ENCODE data around the gene PLA2G4D.

The PLA2G4D gene

GRCh38 chr15:42031198-42031915 lies 63.0 kb downstream of the PLA2G4D start:
- no peak for DNase-seq (ENCODE audit: extremely low read depth, low read depth)
- no peak for TF ChIP-seq CTCF (IDR thresholded peaks at IDR 0.05; ENCODE audit: low read depth, low read length, missing control alignments)
- H3K4me3 ChIP-seq (replicated peaks; ENCODE audit: low read depth, low read length) = no peak overlapping the region

DNA sequence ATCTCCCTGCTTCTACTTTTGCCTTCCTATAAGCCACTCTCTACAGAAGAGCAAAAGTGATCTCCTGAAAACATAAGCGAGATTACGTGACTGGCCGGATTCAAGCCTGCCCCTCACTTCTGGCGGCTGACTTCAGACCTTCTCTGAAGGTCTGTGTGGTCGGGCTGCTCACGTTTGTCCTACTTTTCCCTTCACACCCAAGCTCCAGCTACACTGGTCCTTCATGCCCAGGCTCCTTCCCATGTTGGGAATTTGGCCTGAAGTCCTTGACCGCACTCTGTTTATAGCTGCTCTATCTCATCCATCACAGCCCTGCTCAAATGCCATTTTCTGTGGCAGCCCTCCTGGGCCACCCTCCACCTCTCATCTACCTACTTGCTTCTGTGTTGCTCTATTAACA lies 66.8 kb downstream of the PLA2G4D start:
- no peak for DNase-seq (ENCODE audit: extremely low read depth, low read depth)
- TF ChIP-seq CTCF (IDR thresholded peaks at IDR 0.05; ENCODE audit: low read depth, low read length, missing control alignments) = no peak
- no peak overlapping the region for H3K4me3 ChIP-seq (replicated peaks; ENCODE audit: low read depth, low read length)

- TF ChIP-seq CTCF (IDR thresholded peaks at IDR 0.05; ENCODE audit: low read depth, low read length, missing control alignments) = no peak
- H3K4me3 ChIP-seq (replicated peaks; ENCODE audit: low read depth, low read length) = no peak overlapping the region
- no peak for DNase-seq (ENCODE audit: extremely low read depth, low read depth)
Measured at GRCh38 chr15:42024303-42024702, 70.1 kb downstream of the PLA2G4D start.

DNA sequence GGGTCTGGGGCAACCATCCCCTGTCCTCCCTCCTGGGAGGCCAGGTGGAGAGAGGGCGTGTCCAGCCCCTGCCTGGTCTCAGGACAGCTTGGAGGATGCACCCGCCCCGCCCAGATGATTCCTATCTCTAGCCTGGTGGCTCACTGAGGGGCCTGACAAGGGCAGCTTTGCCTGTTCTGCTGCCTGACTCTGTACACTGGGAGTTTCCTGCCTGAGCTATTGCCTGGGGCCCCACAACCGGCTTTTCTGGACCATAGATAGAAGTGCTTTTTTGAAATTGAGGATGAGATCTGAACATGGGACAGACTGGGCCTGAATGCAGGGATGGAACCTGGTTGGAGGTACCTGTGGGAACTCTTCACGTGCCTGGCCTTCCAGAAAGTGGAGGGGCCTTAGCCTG lies 72.8 kb downstream of the PLA2G4D start:
- TF ChIP-seq CTCF (IDR thresholded peaks at IDR 0.05; ENCODE audit: low read depth, low read length, missing control alignments) = no peak
- DNase-seq (ENCODE audit: extremely low read depth, low read depth) = no peak
- no peak overlapping the region for H3K4me3 ChIP-seq (replicated peaks; ENCODE audit: low read depth, low read length)

DNA sequence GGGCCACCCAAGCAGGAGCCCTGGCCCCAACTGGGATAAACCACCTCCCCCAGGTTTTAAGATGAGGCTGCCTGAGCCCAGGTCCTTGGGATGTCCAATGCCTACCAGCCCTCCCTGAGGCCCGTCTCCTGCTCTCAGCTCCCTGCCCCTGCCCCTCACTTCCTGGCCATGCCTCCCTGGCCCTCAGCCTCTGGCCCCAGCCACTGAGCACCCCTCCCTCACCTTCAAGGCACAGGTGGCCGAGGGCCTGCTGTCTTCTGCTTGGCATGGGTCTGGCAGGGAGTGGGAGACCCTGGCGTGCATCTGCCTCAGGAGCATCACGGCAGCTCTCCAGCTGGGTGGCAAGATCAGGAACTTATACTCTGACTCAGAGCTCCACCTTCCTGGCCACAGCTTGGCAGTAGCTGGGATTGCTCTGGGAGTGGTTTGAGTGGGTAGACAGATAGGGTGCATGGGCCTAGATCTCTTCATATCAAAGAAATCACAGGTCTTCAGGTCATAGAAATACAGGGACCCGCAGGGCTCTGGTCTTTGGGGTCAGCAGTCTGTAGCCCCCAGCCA lies 73.6 kb downstream of the PLA2G4D start, which contains the start of gene PLA2G4E:
Gene PLA2G4E, minus strand, starts transcription at position 330 of the 561 bp plus-strand sequence. Its CDS starts 12 bp downstream, at position 318.
- H3K4me3 ChIP-seq (replicated peaks; ENCODE audit: low read depth, low read length) = no peak within 1 kb of the TSS
- DNase-seq (ENCODE audit: extremely low read depth, low read depth) = no peak
- no peak for TF ChIP-seq CTCF (IDR thresholded peaks at IDR 0.05; ENCODE audit: low read depth, low read length, missing control alignments)

- H3K4me3 ChIP-seq (replicated peaks; ENCODE audit: low read depth, low read length) = no peak overlapping the region
- no peak for DNase-seq (ENCODE audit: extremely low read depth, low read depth)
- no peak for TF ChIP-seq CTCF (IDR thresholded peaks at IDR 0.05; ENCODE audit: low read depth, low read length, missing control alignments)
Measured at GRCh38 chr15:42018306-42019224, 75.8 kb downstream of the PLA2G4D start.
